Activated T-cell treated with anti-CD3 and anti-CD28 coated beads for 1 hour (primary cell): Measurements from ENCODE around the gene FAM120AOS.

Source experiments
- DNase-seq: peaks from one replicate; pipeline ENCODE4 v3.0.0-alpha.2; 2020; ENCODE audit warnings: low read depth

The FAM120AOS gene

GRCh38 chr9:93437996-93438395 is 15.4 kb downstream of the FAM120AOS start:
- DNase-seq, result no peak

GRCh38 chr9:93436655-93437407 is 16.6 kb downstream of the FAM120AOS start:
- no peak for DNase-seq

- no peak for DNase-seq
Measured at GRCh38 chr9:93436218-93436617, 17.2 kb downstream of the FAM120AOS start.

- no peak for DNase-seq
Measured at GRCh38 chr9:93435386-93435785, 18.0 kb downstream of the FAM120AOS start.

GRCh38 chr9:93434056-93434455 is 19.3 kb downstream of the FAM120AOS start:
- DNase-seq, result no peak

- DNase-seq, result no peak
Measured at GRCh38 chr9:93432964-93433363, 20.4 kb downstream of the FAM120AOS start.

- DNase-seq, result no peak
Measured at GRCh38 chr9:93431539-93432105, 21.8 kb downstream of the FAM120AOS start.

- no peak for DNase-seq
Measured at GRCh38 chr9:93427655-93428379, 25.6 kb downstream of the FAM120AOS start.

GRCh38 chr9:93422977-93423616 is 30.3 kb downstream of the FAM120AOS start:
- DNase-seq, result no peak

GRCh38 chr9:93419023-93419422 is 34.4 kb downstream of the FAM120AOS start:
- DNase-seq, result no peak

GRCh38 chr9:93417538-93417937 is 35.8 kb downstream of the FAM120AOS start:
- no peak for DNase-seq

- DNase-seq, result no peak
Measured at GRCh38 chr9:93416530-93417235, 36.7 kb downstream of the FAM120AOS start.

GRCh38 chr9:93415176-93415690 is 38.1 kb downstream of the FAM120AOS start:
- no peak for DNase-seq

GRCh38 chr9:93413530-93413929 is 39.9 kb downstream of the FAM120AOS start:
- DNase-seq, result no peak

- no peak for DNase-seq
Measured at GRCh38 chr9:93406371-93406770, 47.0 kb downstream of the FAM120AOS start.

GRCh38 chr9:93398471-93398870 is 54.9 kb downstream of the FAM120AOS start:
- no peak for DNase-seq

GRCh38 chr9:93397661-93398373 is 55.6 kb downstream of the FAM120AOS start:
- no peak for DNase-seq
